ENCODE measurements around the gene TIAM1. TPM values are rescaled to one million over a fixed set of nuclear protein-coding genes. Genes with fewer than 3 reads are reported as not detected.

TIAM1 gene
- total RNA-seq, 2 donors from 2014 or later, result 6.0 to 38.1 TPM

DNA sequence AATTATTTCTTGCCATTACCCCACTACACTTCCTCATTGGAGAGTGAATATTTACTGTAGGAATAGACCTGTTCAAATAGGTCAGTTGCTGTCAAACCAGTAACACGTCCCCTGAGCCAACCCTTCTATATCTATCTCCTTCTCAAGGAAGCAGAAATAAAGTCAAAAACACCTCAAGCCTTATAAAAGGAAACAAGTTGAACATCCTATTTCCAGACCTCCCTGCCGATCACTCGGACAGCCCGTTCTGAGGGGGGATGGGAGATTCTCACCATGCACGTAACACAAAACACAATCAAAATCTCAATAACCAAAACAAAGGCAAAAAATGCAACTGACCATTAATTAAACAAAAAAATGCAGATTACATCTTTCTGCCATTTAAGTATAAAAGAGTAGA, 184.3 kb downstream of the TIAM1 start:
- Histone ChIP-seq H3K4me3 (no peak overlapping the region), H3K4me1 (replicated peaks) (no peaks in the 10 kb centered on the region), H3K27ac (no peak overlapping the region), H3K9me3 (no peaks in the 10 kb centered on the region), H3K36me3 (no peaks in the 10 kb centered on the region), H3K27me3 (replicated peaks; ENCODE audit: insufficient read depth) (no peaks in the 10 kb centered on the region)
- 69% methylated on average over 5 of the region's 5 CpGs for WGBS
- intact Hi-C loops (cut with DNase I), result no loop called here
- DNase-seq (ENCODE audit: low spot score), result no peak
- no peak for TF ChIP-seq POLR2AphosphoS5 (IDR thresholded peaks at IDR 0.05)
- no peak for TF ChIP-seq POLR2A (IDR thresholded peaks at IDR 0.05)
- TF ChIP-seq, protein P1, sequence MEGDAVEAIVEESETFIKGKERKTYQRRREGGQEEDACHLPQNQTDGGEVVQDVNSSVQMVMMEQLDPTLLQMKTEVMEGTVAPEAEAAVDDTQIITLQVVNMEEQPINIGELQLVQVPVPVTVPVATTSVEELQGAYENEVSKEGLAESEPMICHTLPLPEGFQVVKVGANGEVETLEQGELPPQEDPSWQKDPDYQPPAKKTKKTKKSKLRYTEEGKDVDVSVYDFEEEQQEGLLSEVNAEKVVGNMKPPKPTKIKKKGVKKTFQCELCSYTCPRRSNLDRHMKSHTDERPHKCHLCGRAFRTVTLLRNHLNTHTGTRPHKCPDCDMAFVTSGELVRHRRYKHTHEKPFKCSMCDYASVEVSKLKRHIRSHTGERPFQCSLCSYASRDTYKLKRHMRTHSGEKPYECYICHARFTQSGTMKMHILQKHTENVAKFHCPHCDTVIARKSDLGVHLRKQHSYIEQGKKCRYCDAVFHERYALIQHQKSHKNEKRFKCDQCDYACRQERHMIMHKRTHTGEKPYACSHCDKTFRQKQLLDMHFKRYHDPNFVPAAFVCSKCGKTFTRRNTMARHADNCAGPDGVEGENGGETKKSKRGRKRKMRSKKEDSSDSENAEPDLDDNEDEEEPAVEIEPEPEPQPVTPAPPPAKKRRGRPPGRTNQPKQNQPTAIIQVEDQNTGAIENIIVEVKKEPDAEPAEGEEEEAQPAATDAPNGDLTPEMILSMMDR (IDR thresholded peaks at IDR 0.05), result no peak

DNA sequence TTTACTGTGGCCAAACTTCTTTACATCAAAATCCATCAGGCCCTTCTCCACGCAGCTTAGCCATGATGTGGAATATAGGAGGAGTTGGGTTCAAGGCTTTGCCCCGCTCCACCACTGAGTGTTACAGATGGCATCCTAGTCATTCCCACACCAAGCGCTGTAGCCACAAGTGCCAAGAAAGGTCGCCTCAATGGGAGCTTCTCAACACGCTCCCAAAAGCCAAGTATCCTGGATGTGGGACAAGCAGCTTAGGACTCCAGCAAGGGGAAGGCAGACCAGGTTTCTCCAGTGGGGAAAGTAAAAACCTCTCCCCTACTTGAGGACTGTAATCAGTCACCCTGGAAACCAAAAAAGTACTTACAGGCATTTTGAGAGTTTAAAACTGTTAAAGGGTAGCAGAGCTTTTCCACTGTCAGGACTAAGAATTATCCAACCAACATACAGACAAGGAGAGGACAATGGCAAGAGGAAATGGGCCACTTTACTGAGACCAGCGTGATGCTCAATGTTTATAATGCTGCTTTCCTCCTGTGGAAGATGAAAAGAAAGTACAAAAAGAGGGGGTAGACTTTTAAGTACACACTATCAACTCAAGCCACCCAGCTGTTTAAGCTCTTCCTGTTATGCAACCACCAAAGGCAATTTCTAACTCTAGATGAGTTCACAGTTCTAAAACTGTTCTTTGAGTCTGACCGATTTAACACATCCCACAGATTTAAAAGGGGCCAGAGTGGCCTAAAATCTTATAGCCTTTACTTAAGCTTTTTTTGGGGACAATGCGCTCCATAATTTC, 185.1 kb downstream of the TIAM1 start:
- no peaks in the 10 kb centered on the region for H3K27me3 ChIP-seq (replicated peaks; ENCODE audit: insufficient read depth)
- no peak overlapping the region for H3K4me3 ChIP-seq
- H3K4me1 ChIP-seq (replicated peaks), result no peaks in the 10 kb centered on the region
- WGBS, result 83% methylated on average over 8 of the region's 8 CpGs
- H3K9me3 ChIP-seq, result no peaks in the 10 kb centered on the region
- TF ChIP-seq POLR2AphosphoS5 (IDR thresholded peaks at IDR 0.05) (no peak), POLR2A (IDR thresholded peaks at IDR 0.05) (no peak)
- TF ChIP-seq, protein P1 (IDR thresholded peaks at IDR 0.05), result no peak
- H3K36me3 ChIP-seq, result no peaks in the 10 kb centered on the region
- no peak for DNase-seq (ENCODE audit: low spot score)
- intact Hi-C loops (cut with DNase I), result no loop called here
- no peak overlapping the region for H3K27ac ChIP-seq

DNA sequence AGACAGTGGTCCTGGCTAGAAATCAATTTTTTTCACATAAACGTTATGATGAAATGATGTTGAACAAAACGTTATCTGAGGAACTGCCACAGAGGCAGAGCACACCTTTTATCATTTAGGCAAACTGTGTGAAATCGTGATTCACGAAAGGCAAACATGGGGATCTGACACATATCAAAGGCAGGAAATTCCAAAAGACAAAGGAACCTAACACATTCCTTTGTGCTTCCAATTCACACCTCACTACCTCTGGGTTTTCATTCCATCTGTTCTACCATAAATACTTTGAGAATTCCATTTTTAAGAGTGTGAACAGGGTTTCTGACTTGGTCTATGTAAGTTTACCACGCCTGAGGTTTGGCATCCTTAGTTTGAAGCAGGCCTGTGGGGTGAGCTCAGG, 186.3 kb downstream of the TIAM1 start:
- H3K4me3 ChIP-seq, result no peak overlapping the region
- no peaks in the 10 kb centered on the region for H3K4me1 ChIP-seq (replicated peaks)
- no peak overlapping the region for H3K27ac ChIP-seq
- WGBS, result 60% methylated on average over 5 of the region's 5 CpGs
- H3K9me3 ChIP-seq, result no peaks in the 10 kb centered on the region
- TF ChIP-seq POLR2AphosphoS5 (IDR thresholded peaks at IDR 0.05) (no peak), POLR2A (IDR thresholded peaks at IDR 0.05) (no peak)
- TF ChIP-seq, protein P1 (IDR thresholded peaks at IDR 0.05), result no peak
- H3K36me3 ChIP-seq, result no peaks in the 10 kb centered on the region
- H3K27me3 ChIP-seq (replicated peaks; ENCODE audit: insufficient read depth), result no peaks in the 10 kb centered on the region
- intact Hi-C loops (cut with DNase I), result no loop called here
- DNase-seq (ENCODE audit: low spot score), result no peak

DNA sequence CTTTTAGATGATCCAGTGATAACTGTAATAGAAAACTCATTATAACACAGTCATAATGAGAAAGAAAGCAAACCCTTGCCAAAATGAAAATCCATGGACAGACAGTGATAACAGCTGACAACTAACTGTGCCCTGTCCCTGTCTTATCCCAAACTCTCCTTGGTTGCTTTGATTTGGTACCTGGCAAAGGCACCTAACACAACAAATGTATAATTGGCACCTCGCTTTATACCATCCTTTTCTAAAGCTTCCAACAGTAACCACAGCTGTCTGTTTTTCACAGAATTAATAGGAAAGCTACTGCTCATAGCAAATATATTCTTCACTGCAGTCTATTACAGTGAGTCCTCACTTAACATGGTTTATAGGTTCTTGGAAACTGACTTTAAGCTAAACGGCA, 187.4 kb downstream of the TIAM1 start:
- no peak for TF ChIP-seq POLR2AphosphoS5 (IDR thresholded peaks at IDR 0.05)
- no peak for TF ChIP-seq POLR2A (IDR thresholded peaks at IDR 0.05)
- TF ChIP-seq, protein P1 (IDR thresholded peaks at IDR 0.05), result no peak
- H3K36me3 ChIP-seq, result no peaks in the 10 kb centered on the region
- no peak for DNase-seq (ENCODE audit: low spot score)
- H3K27me3 ChIP-seq (replicated peaks; ENCODE audit: insufficient read depth), result no peaks in the 10 kb centered on the region
- no peaks in the 10 kb centered on the region for H3K9me3 ChIP-seq
- no peak overlapping the region for H3K4me3 ChIP-seq
- intact Hi-C loops (cut with DNase I), result no loop called here
- 100% methylated on average over 2 of the region's 2 CpGs for WGBS
- H3K4me1 ChIP-seq (replicated peaks), result no peaks in the 10 kb centered on the region
- no peak overlapping the region for H3K27ac ChIP-seq

DNA sequence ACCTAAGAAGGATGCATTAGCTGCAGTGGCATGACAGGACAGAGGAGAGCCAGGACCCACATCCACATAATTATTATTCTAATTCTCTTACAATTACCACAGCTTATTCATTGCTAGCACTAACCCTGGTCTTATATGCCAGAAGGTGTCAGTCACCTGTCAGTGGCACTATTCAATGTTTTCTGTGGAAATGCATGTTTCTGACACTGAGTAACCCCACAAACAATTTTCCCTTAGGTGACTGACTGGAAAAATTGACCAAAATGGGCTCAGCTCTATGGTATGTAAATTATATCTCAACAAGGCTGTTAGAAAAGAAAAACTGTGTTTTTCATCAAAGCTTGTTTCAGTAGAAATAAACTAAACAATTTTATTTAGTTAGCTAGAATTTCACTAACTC, 187.9 kb downstream of the TIAM1 start:
- intact Hi-C loops (cut with DNase I), result no loop called here
- H3K4me1 ChIP-seq (replicated peaks), result no peaks in the 10 kb centered on the region
- no peak for DNase-seq (ENCODE audit: low spot score)
- H3K9me3 ChIP-seq, result no peaks in the 10 kb centered on the region
- H3K27ac ChIP-seq, result no peak overlapping the region
- H3K36me3 ChIP-seq, result no peaks in the 10 kb centered on the region
- TF ChIP-seq, protein P1 (IDR thresholded peaks at IDR 0.05), result no peak
- TF ChIP-seq POLR2AphosphoS5 (IDR thresholded peaks at IDR 0.05), result no peak
- no peak for TF ChIP-seq POLR2A (IDR thresholded peaks at IDR 0.05)
- no peaks in the 10 kb centered on the region for H3K27me3 ChIP-seq (replicated peaks; ENCODE audit: insufficient read depth)
- H3K4me3 ChIP-seq, result no peak overlapping the region

Data from prostate gland (tissue), 2 donors.